Measurements from ENCODE around the gene ISLR. TPM values are rescaled to one million over a fixed set of nuclear protein-coding genes. Genes with fewer than 3 reads are reported as not detected.

ISLR gene
- total RNA-seq, 2 donors from 2014 or later, result 10.5 to 15.8 TPM

- Histone ChIP-seq H3K27ac (no peak overlapping the region), H3K9me3 (no peaks in the 10 kb centered on the region), H3K4me1 (peaks cover 42% of the 10 kb centered on the region), H3K4me3 (no peak overlapping the region), H3K27me3 (peaks cover 0 to 53% of the 10 kb centered on the region in 2 donors), H3K36me3 (replicated peaks in 1 of 2; ENCODE audit: insufficient read depth in 1 of 2, low read depth in 2 of 2) (no peaks in the 10 kb centered on the region)
- ATAC-seq, result no peak
- intact Hi-C loops (cut with DNase I), result no loop called here
- WGBS, 2 donors, result 3 to 6% methylated on average over 26 to 28 of the region's 28 CpGs
- DNase-seq, result no peak
- TF ChIP-seq POLR2A (IDR thresholded peaks at IDR 0.05), result no peak
- no peak for TF ChIP-seq CTCF (IDR thresholded peaks at IDR 0.05)
Observed at GRCh38 chr15:74130849-74131627, 42.5 kb upstream of the ISLR start.

- Histone ChIP-seq H3K27ac (no peak overlapping the region), H3K9me3 (no peaks in the 10 kb centered on the region), H3K4me1 (peaks cover 46% of the 10 kb centered on the region), H3K27me3 (peaks cover 0 to 56% of the 10 kb centered on the region in 2 donors), H3K4me3 (no peak overlapping the region), H3K36me3 (replicated peaks in 1 of 2; ENCODE audit: insufficient read depth in 1 of 2, low read depth in 2 of 2) (no peaks in the 10 kb centered on the region)
- 13 to 16% methylated on average over 11 to 20 of the region's 20 CpGs for WGBS, 2 donors
- intact Hi-C loops (cut with DNase I), result no loop called here
- no peak for DNase-seq
- TF ChIP-seq POLR2A (IDR thresholded peaks at IDR 0.05), result no peak
- TF ChIP-seq CTCF (IDR thresholded peaks at IDR 0.05), result no peak
- no peak for ATAC-seq
Observed at GRCh38 chr15:74131628-74132413, 41.7 kb upstream of the ISLR start.

- Histone ChIP-seq H3K27me3 (peaks cover 0 to 58% of the 10 kb centered on the region in 2 donors), H3K27ac (no peak overlapping the region), H3K4me3 (no peak overlapping the region), H3K36me3 (replicated peaks in 1 of 2; ENCODE audit: insufficient read depth in 1 of 2, low read depth in 2 of 2) (no peaks in the 10 kb centered on the region), H3K4me1 (peaks cover 41% of the 10 kb centered on the region), H3K9me3 (no peaks in the 10 kb centered on the region)
- DNase-seq (no peak), ATAC-seq (no peak)
- WGBS, 2 donors, result 0 to 10% methylated on average over 6 to 88 of the region's 90 CpGs
- TF ChIP-seq CTCF (IDR thresholded peaks at IDR 0.05) (no peak), POLR2A (IDR thresholded peaks at IDR 0.05) (no peak)
- intact Hi-C loops (cut with DNase I), result no loop called here
Observed at GRCh38 chr15:74132681-74133651, 40.5 kb upstream of the ISLR start.

GRCh38 chr15:74133694-74134386, 39.7 kb upstream of the ISLR start:
- H3K4me1 ChIP-seq, result peaks cover 32% of the 10 kb centered on the region
- no peak for TF ChIP-seq CTCF (IDR thresholded peaks at IDR 0.05)
- TF ChIP-seq POLR2A (IDR thresholded peaks at IDR 0.05), result no peak
- H3K36me3 ChIP-seq (replicated peaks in 1 of 2; ENCODE audit: insufficient read depth in 1 of 2, low read depth in 2 of 2), result no peaks in the 10 kb centered on the region
- no peaks in the 10 kb centered on the region for H3K9me3 ChIP-seq
- ATAC-seq (no peak), DNase-seq (no peak)
- WGBS, 2 donors, result 6 to 50% methylated on average over 2 to 68 of the region's 71 CpGs
- peaks cover 0 to 49% of the 10 kb centered on the region in 2 donors for H3K27me3 ChIP-seq
- intact Hi-C loops (cut with DNase I), result no loop called here
- no peak overlapping the region for H3K27ac ChIP-seq
- no peak overlapping the region for H3K4me3 ChIP-seq

All from body of pancreas (tissue), 4 donors.